Activated CD4-positive, alpha-beta T cell treated with anti-CD3 and anti-CD28 coated beads for 4 hours (primary cell): ENCODE data around the gene OGG1.
A peak's percentile ranks its signal among the peaks of the same experiment; 100 is the strongest.

ENCODE experiments used
- DNase-seq, 2 donors: peaks; one replicate each; pipeline ENCODE4 v3.0.0-alpha.2; 2020

The OGG1 gene

GRCh38 chr3:9787714-9788113 lies 38.0 kb downstream of the OGG1 start:
- DNase-seq = no peak

GRCh38 chr3:9791127-9791526 lies 41.4 kb downstream of the OGG1 start:
- no peak for DNase-seq

- DNase-seq = no peak
Measured at GRCh38 chr3:9791790-9792404, 42.1 kb downstream of the OGG1 start.

GRCh38 chr3:9792405-9793160 lies 42.8 kb downstream of the OGG1 start, which contains the start of the genes ARPC4 and TADA3:
ARPC4 (plus strand) TSS chr3:9793082; CDS start chr3:9793122, 40 bp downstream.
TADA3 (minus strand) TSS chr3:9792473; CDS start chr3:9791466, 1,007 bp downstream.
- DNase-seq = peak; percentile 93 to 96

- DNase-seq = no peak
Measured at GRCh38 chr3:9793161-9793781, 43.5 kb downstream of the OGG1 start.

- DNase-seq = no peak
Measured at GRCh38 chr3:9794400-9794799, 44.6 kb downstream of the OGG1 start.

- DNase-seq = no peak
Measured at GRCh38 chr3:9795207-9795606, 45.5 kb downstream of the OGG1 start.

GRCh38 chr3:9797196-9797945 lies 47.6 kb downstream of the OGG1 start:
- DNase-seq = no peak

GRCh38 chr3:9800529-9800928 lies 50.8 kb downstream of the OGG1 start:
- DNase-seq = no peak

GRCh38 chr3:9803494-9803893 lies 53.7 kb downstream of the OGG1 start:
- DNase-seq = no peak

- DNase-seq = no peak
Measured at GRCh38 chr3:9804996-9805395, 55.2 kb downstream of the OGG1 start.

GRCh38 chr3:9806137-9806536 lies 56.4 kb downstream of the OGG1 start:
- DNase-seq = no peak
